OCI-LY3 (cell line): ENCODE results near the gene SH3RF3.

Experiments used
- EZH2phosphoT487 ChIP-seq: fragments of 200-600 bp; shearing (Covaris generic); IDR thresholded peaks from 2 replicates; pipeline ENCODE4 v1.6.1; 2018; ENCODE audit warnings: antibody characterized with exemption, mixed run types, low read depth
- TF ChIP-seq, protein P1 (sequence below): fragments of 200-600, 300-600 bp; sonication (generic); IDR thresholded peaks from 2 replicates; pipeline ENCODE4 v1.5.1; 2014; ENCODE audit warnings: antibody characterized with exemption, low read length, low read depth

DNA sequence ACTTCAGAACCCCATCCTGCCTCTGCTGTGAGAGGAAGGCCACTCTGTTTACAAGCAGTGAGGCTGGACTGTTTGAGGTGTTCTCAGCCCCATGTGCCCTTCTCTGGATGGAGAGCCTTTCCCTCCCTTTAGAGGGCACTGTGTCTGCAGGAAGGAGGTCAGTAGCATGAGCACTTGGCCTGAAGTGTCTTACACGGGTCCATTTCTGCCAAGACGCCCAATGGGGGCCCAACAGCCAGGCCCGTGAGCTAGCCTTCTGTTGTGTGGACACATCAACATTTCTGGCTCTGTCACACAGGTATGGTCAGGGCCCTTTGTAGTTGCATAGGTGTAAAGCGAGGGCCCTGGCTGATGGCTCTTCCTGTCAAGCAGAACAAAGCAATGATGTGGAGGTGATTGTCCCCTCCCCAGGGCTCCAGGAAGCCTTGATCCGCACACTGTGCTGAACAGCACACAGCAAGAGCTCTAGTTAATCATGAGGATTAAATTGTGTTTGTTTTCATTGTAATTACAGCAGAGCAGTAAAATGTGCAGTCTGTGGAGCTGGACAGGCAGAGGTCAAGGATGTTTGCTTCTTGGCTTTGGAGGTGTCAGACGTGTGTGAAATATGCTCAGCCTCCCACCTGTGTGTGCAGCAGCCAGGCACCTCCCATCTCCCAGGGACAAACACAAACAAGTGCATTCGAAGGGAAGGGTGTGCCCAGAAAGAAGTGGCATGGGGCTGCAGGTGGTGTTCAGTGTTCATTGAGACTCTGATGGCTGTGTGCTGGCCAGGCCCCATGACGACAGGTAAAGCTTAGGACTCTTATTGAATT is 132.1 kb downstream of the SH3RF3 start:
- TF ChIP-seq EZH2phosphoT487 = no peak
- TF ChIP-seq, protein P1, sequence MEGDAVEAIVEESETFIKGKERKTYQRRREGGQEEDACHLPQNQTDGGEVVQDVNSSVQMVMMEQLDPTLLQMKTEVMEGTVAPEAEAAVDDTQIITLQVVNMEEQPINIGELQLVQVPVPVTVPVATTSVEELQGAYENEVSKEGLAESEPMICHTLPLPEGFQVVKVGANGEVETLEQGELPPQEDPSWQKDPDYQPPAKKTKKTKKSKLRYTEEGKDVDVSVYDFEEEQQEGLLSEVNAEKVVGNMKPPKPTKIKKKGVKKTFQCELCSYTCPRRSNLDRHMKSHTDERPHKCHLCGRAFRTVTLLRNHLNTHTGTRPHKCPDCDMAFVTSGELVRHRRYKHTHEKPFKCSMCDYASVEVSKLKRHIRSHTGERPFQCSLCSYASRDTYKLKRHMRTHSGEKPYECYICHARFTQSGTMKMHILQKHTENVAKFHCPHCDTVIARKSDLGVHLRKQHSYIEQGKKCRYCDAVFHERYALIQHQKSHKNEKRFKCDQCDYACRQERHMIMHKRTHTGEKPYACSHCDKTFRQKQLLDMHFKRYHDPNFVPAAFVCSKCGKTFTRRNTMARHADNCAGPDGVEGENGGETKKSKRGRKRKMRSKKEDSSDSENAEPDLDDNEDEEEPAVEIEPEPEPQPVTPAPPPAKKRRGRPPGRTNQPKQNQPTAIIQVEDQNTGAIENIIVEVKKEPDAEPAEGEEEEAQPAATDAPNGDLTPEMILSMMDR = 0 out of 2 replicates have a peak, but pooled peaks have one; percentile 25
